H1 (cell line): ENCODE measurements around the gene ERO1B. TPM values are rescaled to one million over a fixed set of nuclear protein-coding genes. Genes with fewer than 3 reads are reported as not detected.

Experiments
- CTCF ChIA-PET: fragments of 300-600 bp; sonication (Branson Sonifier 250); formaldehyde crosslinking; loops from one replicate; lab custom pipeline; 2021; ENCODE audit not compliant: partially characterized antibody; lab: Charles Lee
- POLR2A ChIA-PET: fragments of 300-600 bp; sonication (Branson Sonifier 250); formaldehyde crosslinking; loops from one replicate; lab custom pipeline; 2021; ENCODE audit warnings: inconsistent platforms; ENCODE audit not compliant: partially characterized antibody; lab: Charles Lee
- DNase-seq, 2 experiments: peaks; one replicate each; pipeline versions ENCODE4 v3.0.0 to v3.0.0-alpha.2; 2010 to 2022; ENCODE audit warnings: low spot score in 2 of 2, low read depth in 1 of 2, mixed read lengths in 1 of 2
- FAIRE-seq: peaks from 2 replicates; lab custom pipeline; 2011; peaks lifted over from hg19 to GRCh38; lab: Jason Lieb, UNC
- H2AFZ ChIP-seq: 2 replicates; pipeline ENCODE4 v1.8.1; 2012; ENCODE audit warnings: low read length, inconsistent platforms
- H2AK5ac ChIP-seq: 2 replicates; pipeline ENCODE4 v1.6.1; 2013; ENCODE audit warnings: low read depth, low read length
- H2BK120ac ChIP-seq: replicated peaks from 2 replicates; pipeline ENCODE3; 2013; ENCODE audit warnings: low read depth, low read length, inconsistent platforms
- H2BK12ac ChIP-seq: 2 replicates; pipeline ENCODE4 v1.6.1; 2013; ENCODE audit warnings: low read depth, low read length
- H2BK15ac ChIP-seq: 2 replicates; pipeline ENCODE4 v1.6.1; 2013; ENCODE audit warnings: low read length
- H2BK20ac ChIP-seq: 2 replicates; pipeline ENCODE4 v1.6.1; 2013; ENCODE audit warnings: low read length
- H2BK5ac ChIP-seq: 2 replicates; pipeline ENCODE4 v1.6.1; 2013; ENCODE audit warnings: low read depth, low read length
- H3K14ac ChIP-seq: 2 replicates; pipeline ENCODE4 v1.6.1; 2013; ENCODE audit warnings: inconsistent platforms; ENCODE audit not compliant: insufficient read length
- H3K18ac ChIP-seq: 2 replicates; pipeline ENCODE4 v1.6.1; 2013; ENCODE audit warnings: low read length; ENCODE audit errors: extremely low read depth
- H3K23ac ChIP-seq: 2 replicates; pipeline ENCODE4 v1.6.1; 2013; ENCODE audit warnings: inconsistent platforms; ENCODE audit not compliant: insufficient read length
- H3K23me2 ChIP-seq: 2 replicates; pipeline ENCODE4 v1.6.1; 2013; ENCODE audit warnings: low read depth, low read length
- H3K27ac ChIP-seq: 2 replicates; pipeline ENCODE4 v1.6.1; 2011; ENCODE audit warnings: low read depth, low read length, inconsistent platforms
- H3K27me3 ChIP-seq, 4 experiments: replicated peaks in 1 of 4; 1 replicate in 1 of 4; 2 replicates in 3 of 4; pipeline versions ENCODE4 v1.6.1 to v1.8.1; 2011 to 2013; ENCODE audit warnings: low read length in 3 of 4, mild to moderate bottlenecking in 3 of 4, inconsistent platforms in 2 of 4, mixed read lengths in 2 of 4, moderate library complexity in 1 of 4; ENCODE audit not compliant: control insufficient read depth in 3 of 4, insufficient read depth in 3 of 4; ENCODE audit errors: extremely low read depth in 1 of 4
- H3K36me3 ChIP-seq, 4 experiments: 2 replicates each; pipeline versions ENCODE4 v1.6.1 to v1.8.1; 2011 to 2013; ENCODE audit warnings: mild to moderate bottlenecking in 4 of 4, low read length in 3 of 4, moderate library complexity in 2 of 4, control low read depth in 1 of 4, inconsistent platforms in 1 of 4; ENCODE audit not compliant: insufficient read depth in 4 of 4, control insufficient read depth in 2 of 4
- H3K4ac ChIP-seq: replicated peaks from 2 replicates; pipeline ENCODE3; 2013; ENCODE audit warnings: low read length, low read depth, mixed read lengths, inconsistent platforms; ENCODE audit not compliant: insufficient read length
- H3K4me1 ChIP-seq, 4 experiments: replicated peaks in 1 of 4; 1 replicate in 1 of 4; 2 replicates in 3 of 4; pipeline versions ENCODE4 v1.6.1 to v1.8.1; 2011 to 2013; ENCODE audit warnings: low read length in 3 of 4, inconsistent platforms in 2 of 4, mixed read lengths in 1 of 4; ENCODE audit not compliant: insufficient read depth in 4 of 4, control insufficient read depth in 3 of 4
- H3K4me2 ChIP-seq, 2 experiments: 2 replicates each; pipeline versions ENCODE4 v1.6.1 to v1.8.1; 2011 to 2013; ENCODE audit warnings: low read depth in 2 of 2, low read length in 2 of 2, control low read depth in 1 of 2, inconsistent platforms in 1 of 2, mild to moderate bottlenecking in 1 of 2; ENCODE audit not compliant: insufficient read depth in 1 of 2
- H3K4me3 ChIP-seq, 4 experiments: fragments of 200-600, 300-600 bp in 1 of 4; sonication (generic), shearing (Covaris generic), sonication (Bioruptor Twin) in 1 of 4; 2 replicates each; pipeline versions ENCODE4 v1.5.1 to v1.8.1; 2011 to 2016; ENCODE audit warnings: low read length in 4 of 4, low read depth in 3 of 4, control low read depth in 2 of 4, inconsistent platforms in 2 of 4, mild to moderate bottlenecking in 2 of 4, mixed read lengths in 1 of 4, moderate library complexity in 1 of 4; ENCODE audit not compliant: insufficient read depth in 2 of 4; ENCODE audit errors: extremely low read depth in 1 of 4
- H3K56ac ChIP-seq: replicated peaks from 2 replicates; pipeline ENCODE3; 2013; ENCODE audit warnings: low read depth, mild to moderate bottlenecking, mixed read lengths, low read length, inconsistent platforms; ENCODE audit not compliant: insufficient read length
- H3K79me1 ChIP-seq: 2 replicates; pipeline ENCODE4 v1.6.1; 2013; ENCODE audit warnings: low read depth, low read length, control low read depth
- H3K79me2 ChIP-seq, 2 experiments: 2 replicates each; pipeline versions ENCODE4 v1.6.1 to v1.8.1; 2012 to 2013; ENCODE audit warnings: low read length in 2 of 2, mild to moderate bottlenecking in 2 of 2, inconsistent platforms in 1 of 2; ENCODE audit not compliant: insufficient read depth in 2 of 2, control insufficient read depth in 1 of 2
- H3K9ac ChIP-seq, 4 experiments: replicated peaks in 1 of 4; 1 replicate in 1 of 4; 2 replicates in 3 of 4; pipeline versions ENCODE4 v1.6.1 to v1.8.1; 2011 to 2013; ENCODE audit warnings: low read depth in 3 of 4, low read length in 3 of 4, control low read depth in 2 of 4, mild to moderate bottlenecking in 2 of 4, moderate library complexity in 2 of 4, inconsistent platforms in 1 of 4; ENCODE audit errors: extremely low read depth in 1 of 4
- H3K9me3 ChIP-seq, 2 experiments: 2 replicates each; pipeline versions ENCODE4 v1.6.1 to v1.8.1; 2012 to 2013; ENCODE audit warnings: mild to moderate bottlenecking in 2 of 2, moderate library complexity in 2 of 2, control low read depth in 1 of 2, inconsistent platforms in 1 of 2, low read depth in 1 of 2, low read length in 1 of 2, mixed read lengths in 1 of 2; ENCODE audit not compliant: insufficient read depth in 2 of 2
- H4K20me1 ChIP-seq, 2 experiments: replicated peaks in 1 of 2; 2 replicates each; pipeline versions ENCODE3 to v1.8.1; 2011 to 2013; ENCODE audit warnings: inconsistent platforms in 2 of 2, low read length in 2 of 2, mild to moderate bottlenecking in 1 of 2; ENCODE audit not compliant: insufficient read depth in 2 of 2, control insufficient read depth in 1 of 2
- H4K5ac ChIP-seq: 2 replicates; pipeline ENCODE4 v1.6.1; 2013; ENCODE audit warnings: low read length, low read depth, mixed read lengths, inconsistent platforms; ENCODE audit not compliant: insufficient read length
- H4K8ac ChIP-seq: 2 replicates; pipeline ENCODE4 v1.8.0; 2013; ENCODE audit warnings: mild to moderate bottlenecking, moderate library complexity, low read length, inconsistent platforms; ENCODE audit not compliant: insufficient read depth; ENCODE audit errors: extremely low read depth
- H4K91ac ChIP-seq: replicated peaks from 2 replicates; pipeline ENCODE3; 2013; ENCODE audit warnings: low read length, mixed read lengths, inconsistent platforms; ENCODE audit not compliant: insufficient read length
- EZH2 ChIP-seq: fragments of 200-600 bp; sonication (generic); IDR thresholded peaks from 2 replicates; pipeline ENCODE4 v1.7.1; 2012; ENCODE audit warnings: low read depth, mild to moderate bottlenecking, moderate library complexity, low read length, inconsistent platforms; ENCODE audit not compliant: severe bottlenecking
- HDAC6 ChIP-seq: IDR thresholded peaks from one replicate; pipeline ENCODE4 v1.7.1; 2012; ENCODE audit warnings: low read depth, mild to moderate bottlenecking, inconsistent platforms, low read length, moderate library complexity
- MAFK ChIP-seq: IDR thresholded peaks from 2 replicates; pipeline ENCODE4 v1.6.1; 2012; ENCODE audit warnings: low read depth, mild to moderate bottlenecking, improper control_type of control experiment, low read length
- RBBP5 ChIP-seq: IDR thresholded peaks from 2 replicates; pipeline ENCODE4 v1.7.1; 2012; ENCODE audit warnings: low read depth, mild to moderate bottlenecking, inconsistent platforms, low read length, moderate library complexity, borderline replicate concordance
- SUZ12 ChIP-seq: fragments of 200-600 bp; sonication (generic); IDR thresholded peaks from 2 replicates; pipeline ENCODE4 v1.6.1; 2012; ENCODE audit warnings: mild to moderate bottlenecking, inconsistent platforms, low read length, moderate library complexity, mixed read lengths
- TEAD4 ChIP-seq: IDR thresholded peaks from 2 replicates; pipeline ENCODE4 v1.6.1; 2012; ENCODE audit warnings: low read depth, low read length, inconsistent platforms, mixed read lengths
- WGBS, 2 experiments: shearing (Covaris generic) in 1 of 2; methylation state at CpG; one replicate each; pipeline versions ENCODE4 v1.1.6 to v1.1.7; 2013 to 2015; ENCODE audit warnings: low lambda C conversion rate in 2 of 2, mixed read lengths in 2 of 2, inconsistent platforms in 1 of 2, low coverage in 1 of 2, missing lambda C conversion rate in 1 of 2; ENCODE audit not compliant: insufficient replicate concordance in 2 of 2, insufficient coverage in 1 of 2, insufficient read length in 1 of 2; ENCODE audit errors: extremely low coverage in 1 of 2, missing lambda C conversion rate in 1 of 2; 5-methylcytosine and 5-hydroxymethylcytosine counted together
- polyA plus RNA-seq, 7 experiments: library from polyadenylated mRNA; depleted of rRNA in 3 of 7; stranded (reverse) in 5 of 7; unstranded in 2 of 7; fragments of >200 nt in 5 of 7; fragments of 200-250 nt in 2 of 7; gene quantifications; 1 replicate in 5 of 7; 2 replicates in 1 of 7; 4 replicates in 1 of 7; pipeline versions ENCODE4 v1.2.1 to v1.2.3, GENCODE V29; 2011 to 2013; ENCODE audit warnings: missing spikeins in 2 of 7, mixed read lengths in 2 of 7
- total RNA-seq: library from RNA; stranded (reverse); fragmentation: NEBNext Ultra II Directional; extraction: Animal tissue kit (Norgen Biotek cat#: 25700); gene quantifications from 2 replicates; pipeline ENCODE4 v1.2.1, GENCODE V29; 2021

ERO1B gene
- total and polyA plus RNA-seq, 2 of the 8 experiments (the other 6 are each of a cell fraction or from before 2014, with no cell fraction given): 0.74 to 5.6 TPM

- Histone ChIP-seq H4K5ac (no peak overlapping the region), H2BK12ac (no peak overlapping the region), H3K23me2 (no peaks in the 10 kb centered on the region), H2BK20ac (no peak overlapping the region), H3K56ac (no peak overlapping the region), H3K4ac (no peak overlapping the region), H2AFZ (no peak overlapping the region), H3K4me1 (no peaks in the 10 kb centered on the region), H2BK5ac (no peak overlapping the region), H3K36me3 (peaks cover 0 to under 1% (median 0%) of the 10 kb centered on the region in 4 experiments; a peak in 1 of 8 replicates), H4K20me1 (no peaks in the 10 kb centered on the region), H4K91ac (no peak overlapping the region), H3K23ac (no peak overlapping the region), H3K27me3 (no peaks in the 10 kb centered on the region; a peak in 1 of 7 replicates), H3K14ac (no peak overlapping the region), H2AK5ac (no peak overlapping the region), H3K79me2 (no peaks in the 10 kb centered on the region), H3K27ac (no peak overlapping the region), H3K79me1 (no peaks in the 10 kb centered on the region), H2BK120ac (no peak overlapping the region), H3K18ac (no peak overlapping the region), H2BK15ac (no peak overlapping the region), H3K9ac (no peak overlapping the region), H3K4me2 (no peak overlapping the region), H3K4me3 (no peak overlapping the region), H4K8ac (no peak overlapping the region), H3K9me3 (0 out of 4 replicates have a peak, but pooled peaks cover 0 to 3% of the 10 kb centered on the region in 2 experiments)
- POLR2A ChIA-PET: no interaction called here
- DNase-seq: no peak
- CTCF ChIA-PET: no interaction called here
- FAIRE-seq: no peak
- WGBS, 2 experiments: 87% methylated on average over 1 of the region's 1 CpG; no CpG with 5 or more reads in 1 of the 2 experiments
- TF ChIP-seq EZH2 (no peak), MAFK (peak; percentile 56; the same call in 1 of the 2 replicates), TEAD4 (no peak), RBBP5 (no peak), SUZ12 (no peak), HDAC6 (no peak)
These were observed 28.6 kb downstream of the ERO1B start for GRCh38 chr1:236253119-236253518.
